HepG2 (cell line): ENCODE results near the gene UBE2D4.

Experiments
- DPF2 ChIP-seq: sonication (generic); formaldehyde crosslinking; IDR thresholded peaks from 2 replicates; pipeline ENCODE4 v1.4.0; 2020; ENCODE audit warnings: mild to moderate bottlenecking, low read depth, missing genetic modification reagents, borderline replicate concordance
- EP300 ChIP-seq, 3 experiments: sonication (generic) in 1 of 3; formaldehyde crosslinking in 1 of 3; IDR thresholded peaks; 2 replicates each; pipeline versions ENCODE4 v1.5.1 to v1.6.1; 2011 to 2020; ENCODE audit warnings: low read depth in 2 of 3, low read length in 2 of 3, borderline replicate concordance in 1 of 3, improper control_type of control experiment in 1 of 3, mild to moderate bottlenecking in 1 of 3, missing genetic modification reagents in 1 of 3, moderate library complexity in 1 of 3
- FIP1L1 ChIP-seq: fragments of 200-400 bp; formaldehyde crosslinking; IDR thresholded peaks from 2 replicates; pipeline ENCODE4 v1.6.1; 2018; ENCODE audit warnings: low read depth, mild to moderate bottlenecking, low read length, moderate library complexity, borderline replicate concordance; ENCODE audit not compliant: insufficient read depth
- HCFC1 ChIP-seq: fragments of 150-350 bp; IDR thresholded peaks from 2 replicates; pipeline ENCODE4 v1.6.1; 2014; ENCODE audit warnings: low read depth, low read length
- HMG20A ChIP-seq: IDR thresholded peaks from 2 replicates; pipeline ENCODE4 v1.6.1; 2016; ENCODE audit warnings: borderline replicate concordance
- KAT2B ChIP-seq: fragments of 150-350 bp; IDR thresholded peaks from 2 replicates; pipeline ENCODE4 v1.6.1; 2014; ENCODE audit warnings: low read depth, low read length, borderline replicate concordance
- MAFF ChIP-seq: IDR thresholded peaks from 2 replicates; pipeline ENCODE4 v1.6.1; 2011; ENCODE audit warnings: low read depth, low read length, improper control_type of control experiment
- MAZ ChIP-seq, 2 experiments: sonication (generic) in 1 of 2; formaldehyde crosslinking in 1 of 2; IDR thresholded peaks; 2 replicates each; pipeline versions ENCODE4 v1.5.0 to v1.6.1; 2012 to 2020; ENCODE audit warnings: low read depth in 2 of 2, mild to moderate bottlenecking in 2 of 2, borderline replicate concordance in 1 of 2, improper control_type of control experiment in 1 of 2, low read length in 1 of 2, missing genetic modification reagents in 1 of 2, moderate library complexity in 1 of 2
- RARA ChIP-seq: IDR thresholded peaks from 2 replicates; pipeline ENCODE4 v1.6.1; 2016; ENCODE audit warnings: missing genetic modification reagents, missing compliant biosample characterization
- TF ChIP-seq, protein P1 (sequence below), 2 experiments: fragments of 450-650 bp in 1 of 2; sonication (generic) in 1 of 2; formaldehyde crosslinking; IDR thresholded peaks; 2 replicates each; pipeline versions ENCODE4 v1.5.0 to v1.8.0; 2020 to 2022; ENCODE audit warnings: mild to moderate bottlenecking in 1 of 2, missing genetic modification reagents in 1 of 2

DNA sequence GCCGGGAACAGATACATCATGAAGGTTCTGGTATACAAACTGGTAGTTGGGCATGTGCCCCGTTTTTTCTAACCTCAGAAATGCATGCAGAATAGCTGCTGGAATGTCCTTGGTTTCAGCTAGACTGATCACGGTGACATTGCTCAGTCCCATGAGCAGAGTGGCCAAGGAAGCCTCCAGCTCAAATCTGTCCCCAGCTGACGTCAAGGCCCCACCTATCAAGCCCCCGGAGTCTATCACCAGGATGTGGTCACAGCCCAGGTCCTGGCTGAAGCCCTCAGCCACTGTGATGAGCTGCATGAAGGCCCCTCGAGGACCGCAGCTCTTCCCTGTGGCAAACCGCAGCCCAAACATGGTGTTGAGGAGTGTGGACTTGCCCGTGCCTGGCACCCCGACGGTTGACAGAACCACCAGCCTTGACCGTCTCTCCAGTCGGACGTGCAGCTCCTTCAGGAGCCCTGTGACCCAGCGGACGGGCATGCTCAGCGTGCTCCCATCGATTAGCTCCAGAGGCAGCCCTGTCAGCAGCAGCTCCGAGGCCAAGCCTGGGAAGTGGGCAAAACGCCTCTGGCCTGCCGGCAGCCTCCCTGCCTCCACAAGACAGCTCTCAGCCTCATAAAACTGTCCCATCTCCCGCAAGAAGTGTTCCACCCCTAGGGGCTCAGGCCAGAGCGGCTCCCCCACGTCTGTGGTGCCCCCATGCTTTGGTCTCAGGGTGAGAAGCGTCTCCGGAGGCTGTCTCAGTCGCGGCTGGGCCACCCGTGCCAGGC is 49.1 kb upstream of the UBE2D4 start:
- TF ChIP-seq, protein P1, sequence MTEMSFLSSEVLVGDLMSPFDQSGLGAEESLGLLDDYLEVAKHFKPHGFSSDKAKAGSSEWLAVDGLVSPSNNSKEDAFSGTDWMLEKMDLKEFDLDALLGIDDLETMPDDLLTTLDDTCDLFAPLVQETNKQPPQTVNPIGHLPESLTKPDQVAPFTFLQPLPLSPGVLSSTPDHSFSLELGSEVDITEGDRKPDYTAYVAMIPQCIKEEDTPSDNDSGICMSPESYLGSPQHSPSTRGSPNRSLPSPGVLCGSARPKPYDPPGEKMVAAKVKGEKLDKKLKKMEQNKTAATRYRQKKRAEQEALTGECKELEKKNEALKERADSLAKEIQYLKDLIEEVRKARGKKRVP (CRISPR knock-in tag; IDR thresholded peaks at IDR 0.05) = no peak
- TF ChIP-seq HCFC1 (no peak), FIP1L1 (no peak), EP300 (IDR thresholded peaks at IDR 0.05; ENCODE audit: low read depth in 2 of 2, low read length in 2 of 2) (no peak), EP300 (CRISPR knock-in tag; IDR thresholded peaks at IDR 0.05; ENCODE audit: borderline replicate concordance) (no peak), MAZ (IDR thresholded peaks at IDR 0.05; ENCODE audit: borderline replicate concordance, low read depth, low read length) (no peak), MAZ (CRISPR knock-in tag; IDR thresholded peaks at IDR 0.05; ENCODE audit: low read depth) (no peak), DPF2 (no peak), MAFF (no peak), RARA (CRISPR knock-in tag) (no peak), HMG20A (no peak), KAT2B (no peak)
